ENCODE measurements around the gene KAZN.

DNA sequence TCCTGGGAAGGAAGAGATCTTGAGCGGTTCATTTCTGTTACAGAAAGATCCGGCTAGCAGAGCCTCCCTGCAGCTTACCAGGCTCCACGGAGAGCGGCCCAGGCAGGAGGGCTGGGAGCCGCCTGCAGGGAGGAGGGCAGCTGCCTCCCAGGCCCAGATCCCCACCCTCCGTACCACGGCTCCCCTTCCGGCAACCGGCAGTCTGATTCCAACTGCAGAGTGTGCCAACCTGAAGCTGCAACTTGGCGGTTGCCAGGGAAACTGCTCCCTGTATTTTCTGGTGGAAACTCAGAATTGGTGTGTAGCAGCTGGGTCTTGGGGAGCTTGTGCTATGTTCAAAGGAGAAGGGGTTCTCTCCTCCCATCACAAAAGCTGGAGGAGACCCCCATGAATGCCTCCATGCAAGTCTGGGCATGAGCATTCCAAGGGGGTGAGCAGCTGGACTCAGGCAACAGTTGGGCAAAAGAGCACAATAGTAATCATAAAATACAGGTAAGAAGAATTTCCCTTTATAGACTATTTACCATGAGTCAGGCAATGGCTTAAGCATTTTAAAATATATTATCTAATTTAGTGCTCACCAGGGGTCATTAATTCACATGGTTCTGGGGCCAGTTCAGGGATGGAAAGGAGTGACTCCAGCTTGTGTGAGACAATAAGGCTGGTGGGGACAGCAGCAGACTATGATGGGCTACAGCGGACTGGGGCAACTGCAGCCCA lies 46.1 kb upstream of the KAZN start:
- TF ChIP-seq EZH2 (IDR thresholded peaks at IDR 0.05; ENCODE audit: insufficient read depth, low read length), result no peak
- TF ChIP-seq, protein P1, sequence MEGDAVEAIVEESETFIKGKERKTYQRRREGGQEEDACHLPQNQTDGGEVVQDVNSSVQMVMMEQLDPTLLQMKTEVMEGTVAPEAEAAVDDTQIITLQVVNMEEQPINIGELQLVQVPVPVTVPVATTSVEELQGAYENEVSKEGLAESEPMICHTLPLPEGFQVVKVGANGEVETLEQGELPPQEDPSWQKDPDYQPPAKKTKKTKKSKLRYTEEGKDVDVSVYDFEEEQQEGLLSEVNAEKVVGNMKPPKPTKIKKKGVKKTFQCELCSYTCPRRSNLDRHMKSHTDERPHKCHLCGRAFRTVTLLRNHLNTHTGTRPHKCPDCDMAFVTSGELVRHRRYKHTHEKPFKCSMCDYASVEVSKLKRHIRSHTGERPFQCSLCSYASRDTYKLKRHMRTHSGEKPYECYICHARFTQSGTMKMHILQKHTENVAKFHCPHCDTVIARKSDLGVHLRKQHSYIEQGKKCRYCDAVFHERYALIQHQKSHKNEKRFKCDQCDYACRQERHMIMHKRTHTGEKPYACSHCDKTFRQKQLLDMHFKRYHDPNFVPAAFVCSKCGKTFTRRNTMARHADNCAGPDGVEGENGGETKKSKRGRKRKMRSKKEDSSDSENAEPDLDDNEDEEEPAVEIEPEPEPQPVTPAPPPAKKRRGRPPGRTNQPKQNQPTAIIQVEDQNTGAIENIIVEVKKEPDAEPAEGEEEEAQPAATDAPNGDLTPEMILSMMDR (IDR thresholded peaks at IDR 0.05; ENCODE audit: insufficient read depth, low read depth, low read length), result no peak
